H9 (cell line): ENCODE results near the gene RABGAP1. TPM values are rescaled to one million over a fixed set of nuclear protein-coding genes. Genes with fewer than 3 reads are reported as not detected.

Experiments
- DNase-seq: peaks from one replicate; pipeline ENCODE4 v3.0.0-alpha.2; 2017
- H2AFZ ChIP-seq: one replicate; pipeline ENCODE4 v1.6.1; 2013; ENCODE audit warnings: mild to moderate bottlenecking, low read length, control low read depth, moderate library complexity
- H2AK5ac ChIP-seq: 2 replicates; pipeline ENCODE4 v1.6.1; 2013; ENCODE audit warnings: low read length, control low read depth, mixed read lengths; ENCODE audit not compliant: insufficient read length
- H2BK120ac ChIP-seq: one replicate; pipeline ENCODE4 v1.6.1; 2013; ENCODE audit warnings: low read depth, mild to moderate bottlenecking, low read length, control low read depth, inconsistent platforms; ENCODE audit not compliant: poor library complexity, severe bottlenecking
- H2BK12ac ChIP-seq: 2 replicates; pipeline ENCODE4 v1.6.1; 2013; ENCODE audit warnings: low read length, control low read depth, mixed read lengths, low read depth; ENCODE audit not compliant: insufficient read length
- H2BK15ac ChIP-seq: 2 replicates; pipeline ENCODE4 v1.6.1; 2013; ENCODE audit warnings: low read depth, low read length, control low read depth
- H2BK20ac ChIP-seq: one replicate; pipeline ENCODE4 v1.6.1; 2013; ENCODE audit warnings: low read depth, mild to moderate bottlenecking, low read length, control low read depth, inconsistent platforms; ENCODE audit not compliant: poor library complexity, severe bottlenecking
- H2BK5ac ChIP-seq: 2 replicates; pipeline ENCODE4 v1.6.1; 2013; ENCODE audit warnings: low read length, control low read depth, mixed read lengths; ENCODE audit not compliant: insufficient read length
- H3K14ac ChIP-seq: 2 replicates; pipeline ENCODE4 v1.6.1; 2013; ENCODE audit warnings: low read length, control low read depth; ENCODE audit not compliant: insufficient read depth
- H3K18ac ChIP-seq: 2 replicates; pipeline ENCODE4 v1.6.1; 2013; ENCODE audit warnings: low read depth, mild to moderate bottlenecking, mixed read lengths, low read length, control low read depth; ENCODE audit not compliant: insufficient read length
- H3K23ac ChIP-seq: 2 replicates; pipeline ENCODE4 v1.6.1; 2013; ENCODE audit warnings: low read length, control low read depth, mixed read lengths, low read depth; ENCODE audit not compliant: insufficient read length
- H3K23me2 ChIP-seq: 2 replicates; pipeline ENCODE4 v1.6.1; 2013; ENCODE audit warnings: low read depth, mild to moderate bottlenecking, mixed read lengths, low read length, control low read depth; ENCODE audit not compliant: insufficient read length, poor library complexity, severe bottlenecking
- H3K27ac ChIP-seq: 2 replicates; pipeline ENCODE4 v1.5.1; 2013; ENCODE audit warnings: low read length, control low read depth, mixed read lengths, low read depth; ENCODE audit not compliant: insufficient read length
- H3K27me3 ChIP-seq: 2 replicates; pipeline ENCODE4 v1.6.1; 2013; ENCODE audit warnings: low read length, control low read depth, inconsistent platforms; ENCODE audit not compliant: insufficient read depth
- H3K4ac ChIP-seq: 2 replicates; pipeline ENCODE4 v1.6.1; 2013; ENCODE audit warnings: low read depth, mild to moderate bottlenecking, control low read depth, inconsistent platforms, low read length, moderate library complexity
- H3K4me1 ChIP-seq: 2 replicates; pipeline ENCODE4 v1.6.1; 2013; ENCODE audit warnings: low read length, control low read depth, inconsistent platforms; ENCODE audit not compliant: insufficient read depth
- H3K4me2 ChIP-seq: 2 replicates; pipeline ENCODE4 v1.6.1; 2013; ENCODE audit warnings: low read length, control low read depth, mixed read lengths; ENCODE audit not compliant: insufficient read length, insufficient read depth
- H3K56ac ChIP-seq: 2 replicates; pipeline ENCODE4 v1.6.1; 2013; ENCODE audit warnings: low read depth, mild to moderate bottlenecking, mixed read lengths, low read length, control low read depth; ENCODE audit not compliant: insufficient read length
- H3K79me1 ChIP-seq: 2 replicates; pipeline ENCODE4 v1.6.1; 2013; ENCODE audit warnings: low read depth, mild to moderate bottlenecking, moderate library complexity, low read length, control low read depth, inconsistent platforms; ENCODE audit not compliant: insufficient read depth, poor library complexity, severe bottlenecking
- H3K79me2 ChIP-seq: 2 replicates; pipeline ENCODE4 v1.6.1; 2013; ENCODE audit warnings: low read length, control low read depth, inconsistent platforms; ENCODE audit not compliant: insufficient read depth
- H3K9ac ChIP-seq: 2 replicates; pipeline ENCODE4 v1.6.1; 2013; ENCODE audit warnings: low read length, control low read depth, mixed read lengths; ENCODE audit not compliant: insufficient read length; ENCODE audit errors: extremely low read depth
- H3K9me3 ChIP-seq: one replicate; pipeline ENCODE4 v1.6.1; 2013; ENCODE audit warnings: low read depth, low read length, inconsistent platforms; ENCODE audit not compliant: control insufficient read depth
- H3T11ph ChIP-seq: one replicate; pipeline ENCODE4 v1.6.1; 2013; ENCODE audit warnings: mild to moderate bottlenecking, low read length, control low read depth, inconsistent platforms
- H4K20me1 ChIP-seq: one replicate; pipeline ENCODE4 v1.6.1; 2013; ENCODE audit not compliant: control insufficient read depth, insufficient read length, insufficient read depth
- H4K5ac ChIP-seq: 2 replicates; pipeline ENCODE4 v1.6.1; 2013; ENCODE audit warnings: low read depth, mild to moderate bottlenecking, mixed read lengths, low read length, control low read depth; ENCODE audit not compliant: insufficient read length
- H4K8ac ChIP-seq: replicated peaks from 2 replicates; pipeline ENCODE4 v1.6.1; 2013; ENCODE audit warnings: low read length, control low read depth, mixed read lengths, low read depth; ENCODE audit not compliant: insufficient read length
- H4K91ac ChIP-seq: 2 replicates; pipeline ENCODE4 v1.6.1; 2013; ENCODE audit warnings: low read depth, mild to moderate bottlenecking, moderate library complexity, mixed read lengths, low read length, control low read depth; ENCODE audit not compliant: insufficient read length
- H3K27ac Mint-ChIP-seq, 3 experiments: 2 replicates in 2 of 3; 3 replicates in 1 of 3; pipeline ENCODE4 v1.8.0; 2020 to 2021; ENCODE audit warnings: mixed read lengths in 3 of 3, mild to moderate bottlenecking in 1 of 3, moderate library complexity in 1 of 3
- H3K27me3 Mint-ChIP-seq: 2 replicates; pipeline ENCODE4 v1.8.0; 2021; ENCODE audit warnings: low read depth, mild to moderate bottlenecking, moderate library complexity, mixed read lengths
- H3K36me3 Mint-ChIP-seq, 3 experiments: 2 replicates in 2 of 3; 3 replicates in 1 of 3; pipeline ENCODE4 v1.8.0; 2020 to 2021; ENCODE audit warnings: low read depth in 3 of 3, mixed read lengths in 3 of 3; ENCODE audit not compliant: insufficient read depth in 1 of 3
- H3K4me1 Mint-ChIP-seq, 2 experiments: 2 replicates each; pipeline ENCODE4 v1.8.0; 2020; ENCODE audit warnings: mixed read lengths in 2 of 2
- H3K4me3 Mint-ChIP-seq, 2 experiments: 2 replicates in 1 of 2; 3 replicates in 1 of 2; pipeline ENCODE4 v1.8.0; 2020 to 2021; ENCODE audit warnings: mild to moderate bottlenecking in 2 of 2, mixed read lengths in 2 of 2, moderate library complexity in 1 of 2
- H3K9me3 Mint-ChIP-seq, 2 experiments: 2 replicates in 1 of 2; 3 replicates in 1 of 2; pipeline ENCODE4 v1.8.0; 2020; ENCODE audit warnings: mild to moderate bottlenecking in 2 of 2, mixed read lengths in 2 of 2, moderate library complexity in 1 of 2
- CTCF ChIP-seq: fragments of 200-600 bp; sonication (generic); conservative IDR thresholded peaks from 3 replicates; pipeline ENCODE4 v1.8.0; 2021; ENCODE audit warnings: antibody characterized with exemption, mild to moderate bottlenecking
- WGBS: extraction: QIAGEN DNeasy Blood & Tissue Kit; methylation state at CpG from one replicate; pipeline ENCODE4 v1.1.7; 2013; ENCODE audit warnings: missing lambda C conversion rate, low lambda C conversion rate, mixed read lengths; ENCODE audit not compliant: insufficient read length; ENCODE audit errors: extremely low coverage; 5-methylcytosine and 5-hydroxymethylcytosine counted together
- total RNA-seq: library from RNA; stranded (reverse); gene quantifications from 2 replicates; pipeline ENCODE4 v1.2.1, GENCODE V29; 2021

Gene RABGAP1
- total RNA-seq, 1 experiment from 2014 or later, result 31.6 TPM

- peaks cover 40 to 78% (median 76%) of the 10 kb centered on the region in 3 experiments; a peak in 6 of 7 replicates for H3K36me3 Mint-ChIP-seq
- Histone ChIP-seq H4K8ac (no peak overlapping the region), H2BK15ac (no peak overlapping the region), H4K20me1 (no peaks in the 10 kb centered on the region), H2AK5ac (no peak overlapping the region), H3K79me1 (no peaks in the 10 kb centered on the region), H3K18ac (no peak overlapping the region), H2AFZ (no peak overlapping the region), H3K27me3 (no peaks in the 10 kb centered on the region), H3T11ph (no peak overlapping the region), H3K23ac (no peak overlapping the region), H3K4me2 (peak overlapping the region; percentile 18), H2BK5ac (no peak overlapping the region), H3K79me2 (no peaks in the 10 kb centered on the region), H3K23me2 (no peaks in the 10 kb centered on the region), H3K9ac (no peak overlapping the region), H2BK20ac (no peak overlapping the region), H3K9me3 (no peaks in the 10 kb centered on the region), H2BK12ac (peak overlapping the region; percentile 40), H2BK120ac (no peak overlapping the region), H3K4ac (no peak overlapping the region), H4K5ac (no peak overlapping the region), H3K4me1 (peaks cover 15% of the 10 kb centered on the region; the same call in 1 of the 2 replicates), H3K27ac (peak overlapping the region; percentile 22), H3K56ac (no peak overlapping the region), H4K91ac (no peak overlapping the region), H3K14ac (no peak overlapping the region)
- no peaks in the 10 kb centered on the region for H3K27me3 Mint-ChIP-seq
- WGBS, result no CpG with 5 or more reads among the region's 4 CpGs
- H3K4me3 Mint-ChIP-seq, result peak overlapping the region in 1 of 2 experiments; percentile 69; a peak in 3 of 5 replicates
- peak overlapping the region; percentile 92 to 98 (median 94) for H3K27ac Mint-ChIP-seq
- H3K4me1 Mint-ChIP-seq, result peaks cover 35% of the 10 kb centered on the region in 2 experiments
- no peak for DNase-seq
- H3K9me3 Mint-ChIP-seq, result no peaks in the 10 kb centered on the region
- no peak for TF ChIP-seq CTCF
Observed at GRCh38 chr9:123098096-123098459, 157.3 kb downstream of the RABGAP1 start.
